Activated CD4-positive, alpha-beta T cell treated with anti-CD3 and anti-CD28 coated beads for 4 hours (primary cell): ENCODE measurements around the gene ARAP1.

Experiments
- DNase-seq, 2 donors: peaks; one replicate each; pipeline ENCODE4 v3.0.0-alpha.2; 2020

The ARAP1 gene

GRCh38 chr11:72741849-72742512, 10.2 kb downstream of the ARAP1 start:
- no peak for DNase-seq

DNA sequence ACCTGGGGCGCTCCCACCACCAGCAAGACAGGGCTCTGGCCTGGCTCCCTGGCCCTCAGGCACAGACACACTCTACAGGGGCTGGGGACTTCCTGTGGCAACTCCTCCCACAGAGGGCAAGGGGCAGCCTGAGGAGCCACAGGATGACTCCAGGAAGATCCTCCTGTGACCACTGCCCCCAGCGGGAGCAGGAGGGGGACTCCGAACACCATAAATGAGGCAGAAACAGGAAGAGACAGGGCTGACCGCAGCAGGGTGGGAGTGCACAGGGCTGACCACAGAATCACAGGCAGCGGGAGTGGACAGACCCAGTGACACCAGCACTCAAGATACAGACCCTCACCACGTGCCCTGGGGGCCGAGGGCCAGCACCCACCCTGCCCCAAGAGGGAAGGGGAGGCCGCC, 10.8 kb downstream of the ARAP1 start:
- no peak for DNase-seq

GRCh38 chr11:72740562-72741428, 11.4 kb downstream of the ARAP1 start:
- no peak for DNase-seq

DNA sequence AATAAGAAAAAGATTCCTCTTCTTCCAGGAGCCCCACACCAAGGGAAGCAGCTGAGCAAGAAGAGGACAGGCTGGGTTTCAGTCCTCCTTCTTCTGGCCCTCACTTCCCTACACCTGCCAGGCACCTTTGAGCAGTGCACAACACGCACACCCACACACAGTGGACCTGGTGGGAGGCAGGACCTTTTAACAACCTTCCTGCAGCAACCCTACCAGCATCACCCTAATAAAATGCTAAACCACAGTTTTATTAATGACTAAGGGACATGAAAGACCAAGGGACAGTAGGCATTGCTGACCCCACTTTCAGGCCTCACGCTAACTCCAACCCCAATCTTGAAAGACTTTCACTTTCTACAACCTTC, 12.2 kb downstream of the ARAP1 start:
- DNase-seq: no peak

DNA sequence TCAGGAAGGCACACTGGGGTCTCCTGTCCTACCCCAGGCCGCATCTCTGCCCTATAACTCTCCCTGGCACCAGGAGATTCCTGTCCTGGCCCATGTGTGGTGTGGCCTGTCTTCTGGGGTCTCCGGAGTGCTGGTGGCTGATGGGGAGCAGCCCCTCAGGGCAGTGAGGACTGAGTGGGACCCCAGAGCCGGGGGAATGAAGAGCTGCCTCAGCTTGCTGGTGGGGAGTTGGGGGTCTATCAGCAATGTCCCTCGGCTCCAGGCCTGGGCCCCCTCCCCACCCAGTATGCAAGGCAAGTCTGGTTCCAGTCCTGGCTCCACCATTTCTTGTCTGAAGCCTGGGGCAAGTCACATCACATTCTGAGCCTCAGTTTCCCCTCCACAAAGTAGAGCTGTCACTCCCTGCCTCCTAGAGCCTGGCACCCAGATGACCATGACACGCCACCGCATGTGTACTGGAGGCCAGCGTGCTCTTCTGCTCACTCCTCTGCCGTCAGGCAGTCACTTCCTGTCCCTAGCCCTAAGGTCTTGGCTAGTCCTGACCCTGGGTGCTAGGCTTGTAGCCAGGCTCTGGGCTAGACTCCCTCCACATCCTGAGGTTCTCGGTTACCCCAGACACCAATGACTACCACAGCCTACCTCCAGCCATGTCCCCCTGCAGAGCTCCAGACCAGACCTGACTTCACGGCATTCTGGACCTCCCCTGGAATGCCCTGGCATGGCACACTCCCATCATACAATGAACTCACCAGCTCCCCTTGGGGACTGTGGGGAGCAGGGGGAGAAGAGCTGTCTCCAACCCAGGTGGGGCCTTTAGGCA, 12.8 kb downstream of the ARAP1 start:
- no peak for DNase-seq

DNA sequence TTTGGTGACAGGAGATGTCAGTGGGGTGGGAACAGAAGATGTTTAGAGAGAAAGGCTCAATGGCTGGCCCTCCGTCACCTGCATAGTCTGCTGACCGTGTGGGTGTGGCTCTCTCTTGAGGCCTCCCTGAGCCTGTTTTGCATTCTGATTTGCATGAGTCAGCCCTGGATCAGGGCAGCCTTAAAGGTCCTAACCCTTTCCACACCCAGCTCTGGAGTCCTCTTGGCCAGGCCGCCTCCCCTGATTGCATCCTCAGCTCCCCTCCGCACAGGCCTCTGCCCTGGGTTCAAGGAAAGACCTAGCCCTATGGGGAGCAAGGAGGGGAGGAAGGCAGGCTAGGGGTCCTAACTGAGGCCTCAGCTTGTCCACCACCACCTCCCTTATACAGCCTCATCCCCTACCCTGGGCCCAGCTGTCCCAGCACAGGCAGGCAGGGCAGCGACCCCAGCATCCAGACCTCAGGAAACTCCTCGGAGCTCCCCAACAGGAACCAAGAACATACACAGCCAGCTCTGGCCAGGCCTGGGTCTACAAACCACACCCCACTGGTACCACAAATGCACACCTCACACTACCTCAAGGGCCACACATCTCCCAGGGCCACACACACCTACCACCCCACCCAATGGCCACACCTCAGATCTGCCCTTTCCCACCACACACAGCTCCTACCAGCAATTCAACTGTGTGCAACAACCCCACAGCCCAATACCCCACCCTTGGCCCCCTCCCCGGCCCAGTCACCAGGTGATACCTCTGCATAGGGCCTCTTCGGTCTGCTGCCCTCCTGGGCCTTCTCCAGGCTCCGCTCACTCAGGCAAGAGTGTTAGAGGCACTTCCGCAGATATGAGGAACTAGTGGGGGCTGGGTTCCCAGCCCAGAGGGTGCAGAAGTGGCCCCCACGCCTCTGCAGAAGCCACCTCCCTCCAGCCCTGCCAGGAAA, 13.7 kb downstream of the ARAP1 start:
- no peak for DNase-seq

GRCh38 chr11:72737336-72737735, 14.9 kb downstream of the ARAP1 start:
- no peak for DNase-seq

DNA sequence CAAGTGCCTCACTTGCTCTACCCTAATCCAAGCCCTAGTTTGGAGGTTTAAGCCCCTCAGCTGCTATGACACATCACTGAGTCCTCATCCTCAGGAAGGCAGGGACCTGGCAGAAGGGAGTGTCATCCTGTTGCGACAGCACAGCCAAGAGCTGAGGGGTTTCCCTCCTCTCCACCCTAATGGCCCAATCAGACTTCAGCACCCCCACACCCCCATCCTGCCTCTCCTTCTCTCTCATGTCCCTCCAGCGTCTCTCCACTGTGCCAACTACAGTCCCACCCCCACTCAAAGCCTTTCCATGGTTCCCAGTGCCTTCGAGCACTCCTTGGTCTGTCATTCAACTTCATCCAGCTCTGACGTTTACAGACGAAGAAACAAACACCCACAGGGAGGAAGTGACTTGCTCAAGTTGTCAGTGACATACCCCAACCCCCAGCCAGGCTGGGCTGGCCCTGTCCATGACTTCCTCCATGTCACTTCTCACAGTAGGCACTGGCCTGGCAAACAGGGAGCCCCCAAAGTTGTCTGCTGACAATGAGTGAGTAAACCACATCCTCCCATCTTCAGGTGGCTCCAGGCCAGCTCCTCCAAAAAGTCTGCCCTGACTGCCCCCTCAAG, 15.6 kb downstream of the ARAP1 start:
- DNase-seq: peak; percentile 55 to 60

DNA sequence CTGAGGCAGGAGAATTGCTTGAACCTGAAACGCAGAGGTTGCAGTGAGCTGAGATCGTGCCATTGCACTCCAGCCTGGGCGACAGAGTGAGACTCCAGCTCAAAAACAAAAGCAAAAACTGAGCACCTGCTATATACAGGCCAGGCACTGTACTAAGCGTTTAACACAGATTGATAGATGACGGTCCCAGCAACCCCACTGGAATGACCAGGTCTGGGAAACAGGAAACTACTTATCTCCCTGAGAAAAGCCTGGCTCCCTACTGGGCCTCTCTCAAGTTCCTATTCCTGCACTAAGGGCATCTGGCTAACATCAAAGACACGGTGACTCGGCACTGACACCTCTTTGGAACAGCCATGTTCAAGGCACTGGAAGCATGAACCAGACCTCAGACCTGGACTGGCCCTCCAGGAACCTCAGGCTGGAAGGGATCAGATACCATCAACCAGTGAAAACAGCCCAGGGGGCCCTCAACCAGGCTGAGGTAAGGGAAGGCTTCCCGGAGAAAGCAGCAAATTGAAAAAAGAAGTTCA, 16.6 kb downstream of the ARAP1 start:
- no peak for DNase-seq

DNA sequence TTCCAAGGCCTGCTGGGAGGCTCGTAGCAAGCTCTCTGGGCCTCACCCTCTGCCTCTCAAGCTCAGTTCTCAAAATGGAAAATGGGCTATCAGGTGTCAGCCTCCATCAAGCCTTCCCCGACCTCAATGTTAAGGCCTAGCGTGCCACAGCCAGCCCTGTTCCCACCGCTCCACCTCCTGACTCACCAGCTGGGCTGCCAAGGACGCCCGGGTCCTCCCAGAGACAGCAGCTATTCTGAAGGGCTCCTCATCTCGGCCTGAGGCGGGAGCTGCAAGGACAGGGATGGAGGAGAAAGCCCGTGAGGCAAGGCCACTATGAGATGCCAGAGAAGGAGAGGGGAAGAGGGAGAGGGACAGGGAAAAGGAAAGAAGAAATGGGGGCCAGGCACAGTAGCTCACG, 19.9 kb downstream of the ARAP1 start:
- DNase-seq: no peak

GRCh38 chr11:72730737-72731136, 21.5 kb downstream of the ARAP1 start:
- no peak for DNase-seq

DNA sequence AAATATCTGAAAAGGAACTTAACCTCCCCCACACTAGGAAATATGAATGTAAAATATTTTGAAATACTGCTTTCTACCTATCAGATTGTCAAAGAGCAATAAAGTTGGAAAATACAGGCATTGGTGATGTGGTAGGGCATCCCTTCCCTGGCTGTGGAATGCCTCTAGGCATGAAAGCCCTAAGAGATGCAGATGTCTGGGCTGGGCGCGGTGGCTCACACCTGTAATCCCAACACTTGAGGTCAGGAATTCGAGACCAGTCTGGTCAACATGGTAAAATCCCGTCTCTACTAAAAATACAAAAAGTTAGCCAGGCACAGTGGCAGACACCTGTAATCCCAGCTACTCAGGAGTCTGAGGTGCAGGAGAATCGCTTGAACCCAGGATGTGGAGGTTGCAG, 22.0 kb downstream of the ARAP1 start:
- DNase-seq: no peak

DNA sequence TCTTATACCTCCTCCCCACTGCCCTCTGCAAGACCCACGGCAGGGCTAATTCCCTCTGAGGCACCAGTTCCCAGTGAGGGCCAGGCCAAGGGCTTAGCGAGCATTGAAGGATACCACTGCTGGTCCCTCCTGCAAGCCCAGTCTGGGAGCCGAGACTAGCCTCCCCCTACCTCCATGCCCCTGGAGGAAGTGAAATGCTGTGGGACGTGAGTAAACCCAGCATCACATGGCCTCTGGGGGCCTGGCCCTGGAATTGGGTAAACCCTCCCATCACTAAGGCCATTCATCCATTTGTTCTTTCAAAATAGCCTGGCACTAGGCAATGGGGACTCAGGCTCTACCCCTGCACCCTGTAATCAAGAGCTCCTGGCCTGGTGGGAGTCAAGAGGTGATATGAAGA, 24.7 kb downstream of the ARAP1 start:
- DNase-seq: no peak

DNA sequence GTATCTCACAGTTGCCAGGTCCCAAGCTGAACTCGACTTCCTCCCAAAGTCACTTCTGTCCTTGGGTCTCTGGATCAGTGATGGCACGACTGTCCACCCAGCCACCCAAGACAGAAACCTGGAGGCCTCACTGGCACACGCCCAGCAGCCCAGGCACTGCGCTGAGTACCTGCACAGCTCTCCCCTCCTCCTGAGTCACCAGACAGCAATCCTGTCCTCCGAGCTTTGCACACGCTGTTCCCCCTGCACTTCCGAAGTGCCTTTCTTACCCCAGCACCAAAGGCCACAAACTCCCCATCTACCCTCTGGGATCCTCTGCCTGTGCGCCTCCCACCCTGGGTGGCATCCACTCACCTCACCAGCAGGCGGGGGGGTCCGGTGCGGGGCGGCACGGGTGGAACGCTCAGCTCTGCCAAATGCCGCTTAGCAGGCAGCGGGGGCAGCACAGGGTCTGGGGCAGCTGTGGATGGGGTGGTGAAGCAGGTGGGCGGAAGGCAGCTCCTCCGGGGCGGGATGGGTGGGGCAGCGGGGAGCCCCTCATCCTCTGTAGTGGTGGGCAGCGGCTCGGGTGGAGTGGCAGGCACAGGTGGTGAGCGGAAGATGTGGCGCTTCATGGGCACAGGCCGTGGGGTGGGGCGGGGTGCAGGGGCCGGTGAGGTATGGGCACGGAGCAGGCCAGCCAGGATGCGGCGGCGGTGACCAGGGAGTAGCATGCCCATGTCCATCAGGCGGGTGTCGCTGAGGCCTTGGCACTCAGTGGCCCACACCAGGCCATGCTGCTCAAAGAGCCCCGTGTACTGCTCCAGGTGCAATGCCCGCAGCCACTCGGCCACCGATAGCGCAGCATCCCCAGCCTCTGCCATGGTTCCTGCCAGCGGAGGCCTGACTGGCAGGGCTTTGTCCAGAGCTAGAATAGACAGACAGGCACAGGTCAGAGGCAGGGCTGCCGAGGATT, 25.7 kb downstream of the ARAP1 start:
- DNase-seq: no peak

DNA sequence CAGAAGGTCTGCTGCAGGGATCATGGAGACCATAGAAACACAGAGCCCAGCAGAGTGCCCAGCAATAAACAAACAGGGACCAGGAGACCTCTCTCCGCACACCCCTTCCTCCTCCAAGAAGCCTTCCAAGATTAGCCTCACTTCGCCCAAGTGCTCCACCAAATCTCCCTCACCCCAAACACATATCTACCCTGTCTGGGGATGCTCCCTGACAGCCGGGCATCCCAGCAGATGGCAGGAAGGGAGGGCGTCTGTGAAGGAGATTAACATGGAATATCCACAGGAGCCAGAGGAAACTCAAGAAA, 26.5 kb downstream of the ARAP1 start:
- no peak for DNase-seq

DNA sequence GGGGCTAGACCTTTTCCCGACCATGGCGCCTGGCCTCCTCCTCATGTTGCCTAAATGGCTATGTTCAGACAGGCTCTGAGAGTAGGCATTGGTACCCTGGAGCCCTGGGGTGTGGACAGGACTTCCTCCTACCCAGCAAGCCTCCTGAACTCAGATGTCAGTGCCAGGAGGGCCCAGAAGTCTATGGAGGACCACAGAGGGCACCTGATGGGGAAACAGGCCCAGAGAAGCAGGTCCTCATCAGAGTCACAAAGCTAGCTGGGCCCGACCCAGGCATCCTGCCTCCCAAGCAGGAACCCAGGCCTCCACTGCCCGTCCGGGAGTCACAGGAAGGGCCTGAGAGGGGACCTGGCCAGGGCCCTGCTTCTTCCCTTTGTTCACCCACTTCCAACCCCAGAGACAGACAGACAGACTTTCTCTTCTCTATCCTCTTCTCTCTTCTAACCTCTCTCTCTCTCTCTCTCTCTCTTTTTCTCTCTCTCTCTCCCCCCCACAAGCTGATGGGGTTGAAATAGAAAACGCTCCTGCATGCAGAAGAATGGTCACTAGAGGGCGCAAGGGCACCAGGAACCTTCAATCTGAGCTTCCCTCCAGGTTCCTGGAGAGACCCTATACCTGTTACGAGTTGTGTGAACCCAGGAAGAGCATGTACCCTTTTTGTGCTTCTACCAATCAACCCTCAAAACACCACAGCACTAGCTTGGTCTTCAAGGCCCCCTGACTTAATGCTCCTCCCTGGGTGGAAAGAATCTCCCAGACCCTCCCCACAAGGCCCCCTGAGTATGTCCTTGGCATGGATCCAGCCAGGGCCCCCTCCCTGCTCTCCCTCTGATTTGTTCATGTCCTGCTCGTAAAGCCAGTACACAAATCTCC, 27.1 kb downstream of the ARAP1 start:
- peak; percentile 76 to 85 for DNase-seq

DNA sequence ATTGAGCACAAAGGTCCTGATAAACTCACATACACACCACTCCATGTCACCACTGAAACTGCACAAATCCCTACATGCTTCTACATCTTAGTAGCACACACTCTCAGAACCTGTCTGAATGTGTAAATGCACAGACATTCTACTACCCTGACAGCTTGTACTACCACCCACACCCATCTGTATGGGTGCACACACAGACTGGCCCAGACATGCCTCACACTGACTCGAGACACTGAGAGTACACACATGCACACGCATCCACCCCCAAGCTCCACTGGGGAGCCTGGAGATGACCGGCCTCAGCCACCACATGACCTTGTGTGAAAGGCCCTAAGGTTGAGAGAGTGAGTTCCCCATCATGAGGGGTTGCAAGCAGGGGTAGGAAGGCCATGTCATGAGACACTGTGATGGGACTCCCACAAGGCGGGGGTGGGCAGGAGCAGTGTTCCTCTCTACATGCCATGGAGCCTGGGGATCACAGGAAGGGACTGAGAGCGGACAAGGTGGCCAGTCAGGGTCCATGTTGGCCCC, 28.1 kb downstream of the ARAP1 start:
- DNase-seq: no peak

DNA sequence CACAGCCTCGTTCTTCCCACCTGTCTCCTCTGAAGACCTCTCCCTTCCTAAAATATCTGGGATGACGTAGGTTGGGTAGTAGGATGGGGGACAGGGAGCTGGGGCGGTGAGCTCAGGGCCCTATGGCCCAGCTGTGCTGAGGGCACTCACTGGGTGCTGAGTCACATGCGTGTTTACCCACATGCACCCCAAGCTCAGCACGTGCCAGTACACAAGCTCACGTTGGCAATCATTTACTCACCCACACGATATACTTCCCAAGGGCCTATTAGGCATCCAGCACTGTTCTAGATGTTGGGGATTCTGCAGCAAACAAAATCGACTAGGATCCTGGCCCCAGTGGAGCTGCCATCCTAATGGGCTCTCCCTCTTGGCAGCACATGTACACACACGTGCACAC, 28.7 kb downstream of the ARAP1 start:
- no peak for DNase-seq

DNA sequence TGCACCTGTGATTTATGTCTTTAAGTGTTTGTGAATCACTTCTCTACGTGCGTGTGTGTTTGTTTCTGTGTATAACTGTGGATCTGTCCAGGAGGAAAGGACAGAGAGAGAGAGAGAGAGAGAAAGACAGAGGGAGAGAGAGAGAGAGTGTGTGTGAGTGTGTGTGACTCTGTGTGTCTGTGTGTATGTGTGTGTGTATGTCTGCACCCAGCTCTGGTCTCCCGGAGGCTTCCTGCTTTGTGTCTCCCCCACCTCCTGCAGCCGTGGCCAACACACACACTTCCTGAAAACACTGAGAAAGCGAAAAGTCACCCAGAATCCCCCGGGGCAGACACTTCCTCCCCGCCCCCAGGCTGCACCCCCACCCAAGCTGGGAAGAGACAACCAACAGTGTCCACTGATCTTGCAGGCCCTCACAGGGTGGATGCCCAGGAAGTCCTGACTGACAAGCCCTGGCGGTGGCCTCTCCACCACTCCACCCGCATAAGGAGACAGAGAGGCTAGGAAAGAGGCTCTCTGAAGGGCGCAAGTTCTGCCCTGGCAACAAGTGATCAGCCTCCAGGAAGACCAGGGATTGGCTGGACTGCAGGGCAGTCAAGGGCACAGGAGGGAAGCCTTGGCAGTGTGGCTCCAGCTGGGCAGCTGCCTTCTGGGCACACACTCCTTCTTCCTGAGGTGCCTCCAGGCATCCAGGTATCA, 30.0 kb downstream of the ARAP1 start:
- DNase-seq: peak; percentile 82 to 83
